Erythroblast (primary cell): ENCODE measurements around the gene PARP11.

Experiments
- GATA1 ChIP-seq: IDR thresholded peaks from 2 replicates; pipeline ENCODE4 v1.6.1; 2011; ENCODE audit warnings: low read depth, mild to moderate bottlenecking, control low read depth, low read length, moderate library complexity
- POLR2A ChIP-seq: IDR thresholded peaks from 2 replicates; pipeline ENCODE4 v1.6.1; 2011; ENCODE audit warnings: mild to moderate bottlenecking, low read length

GRCh38 chr12:3833670-3834310 is 39.4 kb downstream of the PARP11 start:
- TF ChIP-seq POLR2A: no peak
- TF ChIP-seq GATA1: no peak
